Measurements from ENCODE around the gene LGSN.

GRCh38 chr6:63321821-63322220, 2.0 kb upstream of the LGSN start:
- TF ChIP-seq CEBPB (IDR thresholded peaks at IDR 0.05; ENCODE audit: low read depth) (no peak), CBX3 (IDR thresholded peaks at IDR 0.05; ENCODE audit: low read depth) (no peak), REST (IDR thresholded peaks at IDR 0.05; ENCODE audit: low read depth) (no peak), CTCF (IDR thresholded peaks at IDR 0.05 in 2 of 3, conservative IDR thresholded peaks at IDR 0.05 in 1 of 3; ENCODE audit: borderline replicate concordance in 1 of 3, insufficient read depth in 1 of 3, low read depth in 2 of 3, low read length in 2 of 3) (no peak), FOSL1 (IDR thresholded peaks at IDR 0.05; ENCODE audit: low read depth) (no peak), POLR2A (IDR thresholded peaks at IDR 0.05; ENCODE audit: borderline replicate concordance, extremely low read depth, insufficient read depth, insufficient read length) (no peak), EZH2 (IDR thresholded peaks at IDR 0.05) (no peak), MAX (IDR thresholded peaks at IDR 0.05) (no peak), POLR2AphosphoS5 (IDR thresholded peaks at IDR 0.05; ENCODE audit: low read depth, low read length) (no peak), ZFX (IDR thresholded peaks at IDR 0.05) (no peak), ATF3 (IDR thresholded peaks at IDR 0.05) (no peak), TCF7L2 (IDR thresholded peaks at IDR 0.05; ENCODE audit: borderline replicate concordance, extremely low read depth, insufficient read depth, insufficient read length) (no peak)

Data from HCT116 (cell line).